SK-MEL-5 (cell line): ENCODE measurements around the gene LPCAT2. TPM values are rescaled to one million over a fixed set of nuclear protein-coding genes. Genes with fewer than 3 reads are reported as not detected.

Experiments used
- DNase-seq: peaks from one replicate; pipeline ENCODE4 v3.0.0-alpha.2; 2016; ENCODE audit warnings: low read depth, low spot score
- in situ Hi-C: cut with HindIII; loops from 2 replicates; pipeline ENCODE4 v1.10.0; 2016; ENCODE audit warnings: low sequenced_read_pairs, high pct_unique_total_duplicates, low pct_unique_long_range_greater_than_20kb
- total RNA-seq: library from RNA; depleted of rRNA; stranded (reverse); fragments of >200 nt; shearing (Covaris generic); gene quantifications from 2 replicates; pipeline ENCODE4 v1.2.3, GENCODE V29; 2014

The LPCAT2 gene
- total RNA-seq, 1 experiment from 2014 or later = 42.9 TPM

DNA sequence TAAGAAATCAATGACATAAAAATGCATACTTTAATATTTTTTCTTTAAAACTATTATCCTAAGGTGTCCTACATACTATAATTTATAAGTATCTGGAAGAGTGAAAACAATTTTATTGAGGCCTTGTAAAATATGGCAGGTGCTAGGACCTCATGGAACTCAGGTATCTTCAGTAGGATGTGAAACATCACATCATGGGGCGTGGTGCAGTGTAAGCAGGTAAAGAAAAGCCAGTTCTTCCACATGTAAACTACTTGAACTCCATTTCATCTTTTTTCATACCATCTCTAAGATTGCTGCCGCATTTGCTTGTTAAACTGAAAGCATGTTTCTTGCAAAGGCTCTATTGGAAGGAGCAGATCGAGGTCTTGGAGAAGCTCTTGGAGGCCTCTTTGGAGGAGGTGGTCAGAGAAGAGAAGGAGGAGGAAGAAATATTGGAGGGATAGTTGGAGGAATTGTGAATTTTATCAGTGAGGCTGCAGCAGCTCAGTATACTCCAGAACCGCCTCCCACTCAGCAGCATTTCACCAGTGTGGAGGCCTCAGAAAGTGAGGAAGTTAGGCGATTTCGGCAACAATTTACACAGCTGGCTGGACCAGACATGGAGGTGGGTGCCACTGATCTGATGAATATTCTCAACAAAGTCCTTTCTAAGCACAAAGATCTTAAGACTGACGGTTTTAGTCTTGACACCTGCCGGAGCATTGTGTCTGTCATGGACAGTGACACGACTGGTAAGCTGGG is 57.7 kb downstream of the LPCAT2 start, which contains the start of gene CAPNS2:
Gene CAPNS2 (plus strand): TSS at position 253 of the 744 bp plus-strand sequence. CDS start 73 bp downstream, at position 326.
- in situ Hi-C loops = no loop called here
- no peak for DNase-seq

DNA sequence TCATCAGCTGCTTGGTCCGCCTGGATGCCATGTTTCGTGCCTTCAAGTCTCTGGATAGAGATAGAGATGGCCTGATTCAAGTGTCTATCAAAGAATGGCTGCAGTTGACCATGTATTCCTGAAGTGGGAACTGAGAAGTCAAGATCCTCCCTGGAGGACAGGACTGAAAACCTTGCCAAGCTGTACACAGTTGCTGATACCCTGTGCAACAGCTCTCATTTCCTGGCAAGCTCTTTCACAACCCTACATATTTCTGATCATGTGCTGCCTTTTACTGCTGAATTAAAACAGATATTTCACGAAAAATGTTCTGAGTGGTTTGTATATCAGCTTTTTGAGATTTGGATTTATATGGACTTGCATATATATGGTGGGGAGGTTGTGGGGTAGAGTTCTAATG is 58.5 kb downstream of the LPCAT2 start:
- in situ Hi-C loops = no loop called here
- no peak for DNase-seq

DNA sequence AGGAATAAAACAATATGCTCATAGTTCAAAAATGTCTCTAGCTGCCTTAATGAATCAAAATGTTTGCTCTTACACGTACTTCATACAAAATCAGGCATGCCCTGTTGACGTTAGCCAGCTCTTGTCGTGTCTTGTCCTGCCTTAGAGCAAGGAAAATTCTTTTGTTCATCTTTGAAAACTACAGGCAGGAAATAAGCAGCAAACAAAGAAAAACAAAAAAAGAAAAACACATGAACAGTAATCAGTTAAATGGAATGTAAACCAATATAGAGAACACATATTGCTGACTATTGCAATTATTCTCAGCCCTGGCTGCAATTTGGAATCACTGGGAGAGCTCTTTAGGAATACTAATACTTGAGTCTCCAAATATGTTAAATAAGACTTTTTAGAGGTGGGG is 59.3 kb downstream of the LPCAT2 start:
- DNase-seq = no peak
- in situ Hi-C loops = no loop called here

DNA sequence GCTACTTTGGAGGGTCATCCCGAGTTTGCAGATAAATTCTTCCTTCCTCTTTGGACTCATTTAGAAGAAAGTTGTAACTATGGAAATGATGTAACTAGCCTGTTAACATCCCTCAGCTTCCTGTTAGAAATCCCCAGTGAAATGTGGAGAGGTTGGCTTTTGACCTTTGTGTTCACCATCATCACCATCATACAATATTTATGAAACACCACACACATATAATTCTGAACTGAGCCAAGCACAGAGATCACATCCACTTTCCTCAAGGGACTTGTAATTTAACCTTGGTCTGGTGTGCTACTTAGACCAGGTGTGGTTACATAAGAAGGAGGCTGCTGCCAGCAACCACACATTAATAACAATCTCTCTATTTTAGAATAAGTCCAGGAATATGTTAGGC is 60.2 kb downstream of the LPCAT2 start:
- in situ Hi-C loops = no loop called here
- DNase-seq = no peak

DNA sequence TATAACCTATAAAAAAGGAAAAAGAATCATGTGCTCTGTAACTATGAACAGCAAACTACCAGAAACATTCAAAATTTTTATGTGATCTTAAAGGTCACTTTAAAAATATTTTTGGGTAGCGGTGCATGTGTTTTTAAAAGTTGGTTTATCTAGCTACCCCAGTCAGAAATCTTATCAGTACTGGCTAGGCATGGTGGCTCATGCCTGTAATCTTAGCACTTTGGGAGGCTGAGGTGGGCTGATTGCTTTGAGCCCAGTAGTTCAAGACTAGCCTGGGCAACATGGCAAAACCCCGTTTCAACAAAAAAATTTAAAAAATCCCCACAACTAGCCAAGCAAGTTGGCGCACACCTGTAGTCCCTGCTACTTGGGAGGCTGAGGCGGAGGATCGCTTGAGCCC is 61.3 kb downstream of the LPCAT2 start:
- in situ Hi-C loops = no loop called here
- no peak for DNase-seq

DNA sequence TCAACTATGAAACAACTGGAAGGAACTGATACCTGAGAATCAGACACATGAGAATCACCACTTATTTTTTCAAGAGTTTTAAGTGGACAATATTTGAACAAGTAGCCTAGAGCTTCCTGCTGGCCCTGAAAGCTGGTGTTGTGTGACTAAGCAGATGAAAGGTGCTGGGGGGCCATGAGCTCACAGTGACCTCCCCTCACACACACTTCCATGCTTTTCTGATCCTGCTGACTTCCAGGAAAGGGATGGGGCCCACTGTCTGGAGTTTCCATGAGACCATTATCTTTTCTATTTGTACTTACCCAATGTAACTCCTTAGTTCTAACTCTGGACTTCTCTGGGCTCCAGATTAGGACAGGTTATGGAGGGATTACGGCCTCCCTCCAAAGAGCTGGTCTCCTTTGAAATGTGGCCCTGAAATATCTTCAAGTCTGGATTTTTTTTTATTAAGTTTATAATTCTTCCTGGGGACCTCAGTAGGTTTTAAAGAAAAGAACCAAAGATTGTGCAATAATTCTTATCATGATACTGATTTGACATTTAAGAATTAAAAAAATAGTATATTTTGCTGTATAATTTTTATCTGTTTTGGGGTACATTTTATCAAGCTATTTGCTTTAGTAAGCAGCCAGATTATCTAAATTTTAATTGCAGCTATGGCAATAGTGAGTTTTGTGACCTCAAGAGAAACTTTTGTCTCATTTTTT is 62.5 kb downstream of the LPCAT2 start:
- DNase-seq = no peak
- in situ Hi-C loops = no loop called here

DNA sequence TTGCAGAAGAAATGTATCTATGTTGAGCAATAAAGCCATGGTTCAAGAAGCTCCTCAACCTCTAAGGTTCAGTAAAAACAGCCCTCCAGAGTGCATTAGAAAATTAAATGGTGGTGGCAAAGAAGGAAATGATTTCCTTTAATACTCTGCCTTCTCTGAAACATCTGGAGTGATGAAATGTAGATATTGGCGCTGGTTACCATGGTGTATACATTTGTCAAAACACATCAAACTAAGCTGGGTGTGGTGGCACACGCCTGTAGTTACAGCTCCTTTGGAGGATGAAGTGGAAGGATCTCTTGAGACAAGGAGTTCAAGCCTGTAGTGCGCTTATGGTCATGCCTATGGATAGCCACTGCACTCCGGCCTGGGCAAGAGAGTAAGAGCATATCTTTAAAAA is 63.6 kb downstream of the LPCAT2 start:
- no peak for DNase-seq

DNA sequence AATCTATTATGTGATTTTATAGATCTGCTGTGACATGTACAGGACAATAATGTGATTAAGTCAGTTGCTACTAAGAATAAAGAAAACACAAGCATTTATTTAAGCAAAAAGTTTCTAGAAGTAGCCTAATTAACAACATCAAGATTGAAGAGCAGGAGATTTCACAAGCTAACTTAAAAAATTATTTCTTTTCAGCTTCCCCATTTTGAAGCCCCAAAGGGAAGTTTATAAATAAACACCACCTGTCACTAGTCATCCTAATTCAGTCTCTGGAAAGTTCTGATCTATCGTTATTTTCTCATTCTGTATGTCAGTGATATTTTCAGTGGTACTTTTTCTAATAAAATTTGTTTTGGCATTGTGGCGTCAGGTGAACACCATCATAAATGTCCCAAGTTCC is 65.9 kb downstream of the LPCAT2 start:
- DNase-seq = no peak
- in situ Hi-C loops = no loop called here

More for the DNA sequence above, 63.6 kb downstream of the LPCAT2 start:
- in situ Hi-C loops = no loop called here

DNA sequence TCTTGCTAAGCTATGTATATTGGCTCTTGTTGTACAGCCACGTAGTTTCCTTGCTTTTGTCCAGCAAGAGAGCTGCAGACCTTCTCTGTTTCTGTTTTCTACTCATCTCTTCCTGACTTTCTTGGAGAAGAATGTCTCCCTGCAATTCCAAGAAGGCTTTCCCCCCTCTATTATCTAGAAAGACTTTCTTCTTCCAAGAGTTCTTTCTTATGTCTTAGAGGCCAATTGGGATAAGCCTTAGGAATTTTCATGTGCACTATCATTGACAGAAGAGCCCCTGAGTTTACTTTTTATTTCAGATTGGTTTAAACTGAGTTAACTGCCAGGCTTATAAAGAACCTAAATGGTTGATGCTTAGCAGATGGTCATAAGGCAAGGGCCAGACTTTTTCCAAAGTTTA is 66.6 kb downstream of the LPCAT2 start:
- DNase-seq = no peak
- in situ Hi-C loops = no loop called here

DNA sequence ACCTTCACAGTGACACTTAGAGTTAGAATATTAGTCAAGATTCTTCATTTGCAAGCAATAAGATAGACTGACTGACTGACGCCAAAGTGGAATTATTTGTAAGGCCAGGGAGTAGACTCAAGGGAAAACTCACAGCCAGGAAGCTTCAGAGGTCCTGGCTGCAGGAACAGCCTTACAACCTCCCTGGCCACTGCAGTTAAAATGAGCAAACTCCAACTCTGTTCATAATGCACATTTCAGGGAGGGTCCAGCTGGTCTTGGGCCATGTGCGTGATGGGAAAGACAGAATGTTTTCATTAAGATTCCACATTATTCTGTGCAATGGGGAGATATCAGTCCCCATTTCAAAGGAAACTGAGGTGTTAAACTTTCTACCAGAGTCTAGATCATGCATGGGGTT is 67.5 kb downstream of the LPCAT2 start:
- in situ Hi-C loops = no loop called here
- DNase-seq = no peak

DNA sequence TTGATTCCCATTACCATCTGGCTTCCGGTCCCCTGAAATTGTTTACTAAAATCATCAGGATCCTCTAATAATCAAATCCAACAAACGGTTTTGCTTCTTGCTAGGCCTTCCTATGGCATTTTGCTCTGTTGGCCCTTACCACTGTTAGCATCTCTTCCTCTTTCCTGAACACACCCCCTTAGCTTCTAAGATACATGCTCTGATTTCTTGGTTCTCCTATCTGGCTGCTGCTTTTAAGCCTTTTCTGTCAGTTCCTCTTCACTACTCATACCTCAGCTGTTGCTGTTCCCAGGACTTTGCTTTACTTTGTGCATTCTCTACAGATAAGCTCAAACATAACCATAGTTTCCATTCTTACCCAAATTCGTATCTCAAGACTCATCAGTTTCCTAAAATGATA is 69.0 kb downstream of the LPCAT2 start:
- in situ Hi-C loops = no loop called here

DNA sequence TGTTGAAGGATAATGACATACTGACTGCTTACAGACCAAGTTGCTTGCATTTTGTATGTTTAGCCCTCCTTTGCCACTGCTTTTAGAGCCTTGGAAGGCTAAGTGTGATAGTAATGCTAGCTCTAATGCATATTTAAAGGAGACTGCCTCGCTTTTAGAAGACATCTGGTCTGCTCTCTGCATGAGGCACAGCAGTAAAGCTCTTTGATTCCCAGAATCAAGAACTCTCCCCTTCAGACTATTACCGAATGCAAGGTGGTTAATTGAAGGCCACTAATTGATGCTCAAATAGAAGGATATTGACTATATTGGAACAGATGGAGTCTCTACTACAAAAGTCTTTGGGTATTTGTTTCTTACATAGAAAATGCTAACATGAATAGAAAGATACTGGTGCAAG is 76.8 kb downstream of the LPCAT2 start:
- in situ Hi-C loops = no loop called here
- DNase-seq = no peak

More for the DNA sequence above, 69.0 kb downstream of the LPCAT2 start:
- no peak for DNase-seq

DNA sequence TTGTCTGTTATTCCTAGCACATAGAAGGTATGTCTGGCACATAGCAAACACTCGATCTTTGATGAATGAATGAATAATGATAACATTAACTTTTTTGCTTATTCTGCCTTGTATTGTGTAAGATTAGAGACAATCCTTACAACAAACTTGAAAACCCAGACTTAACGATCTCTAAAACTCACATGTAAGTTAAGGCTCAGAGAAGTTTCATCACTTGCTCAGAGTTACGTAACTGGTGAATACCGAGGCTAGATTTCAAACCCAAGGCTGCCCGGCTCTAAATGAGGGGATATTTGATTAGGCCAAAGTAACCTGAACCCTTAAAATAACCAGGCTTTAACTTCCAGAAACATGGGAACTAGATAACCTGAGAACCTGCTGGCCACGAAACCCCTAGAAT is 79.9 kb downstream of the LPCAT2 start:
- no peak for DNase-seq
- in situ Hi-C loops = no loop called here

DNA sequence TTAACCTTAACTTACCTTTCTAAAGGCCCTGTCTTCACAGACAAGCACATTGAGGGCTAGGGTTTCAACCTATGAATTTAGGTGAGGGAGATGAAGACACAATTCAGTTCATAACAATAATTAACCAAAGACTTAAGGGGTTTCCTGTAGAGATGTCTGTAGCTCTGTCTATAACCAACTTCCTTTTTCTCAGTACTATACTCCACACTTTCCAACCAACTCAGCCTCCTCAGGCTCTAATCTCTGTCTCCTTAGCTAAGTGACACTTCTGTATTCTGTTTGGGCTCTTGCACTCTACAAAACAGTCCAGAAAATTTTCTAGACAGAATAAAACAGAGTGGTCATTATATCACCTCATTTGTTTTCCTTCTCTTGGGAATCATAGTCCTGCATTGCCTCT is 83.4 kb downstream of the LPCAT2 start:
- in situ Hi-C loops = no loop called here
- DNase-seq = no peak

DNA sequence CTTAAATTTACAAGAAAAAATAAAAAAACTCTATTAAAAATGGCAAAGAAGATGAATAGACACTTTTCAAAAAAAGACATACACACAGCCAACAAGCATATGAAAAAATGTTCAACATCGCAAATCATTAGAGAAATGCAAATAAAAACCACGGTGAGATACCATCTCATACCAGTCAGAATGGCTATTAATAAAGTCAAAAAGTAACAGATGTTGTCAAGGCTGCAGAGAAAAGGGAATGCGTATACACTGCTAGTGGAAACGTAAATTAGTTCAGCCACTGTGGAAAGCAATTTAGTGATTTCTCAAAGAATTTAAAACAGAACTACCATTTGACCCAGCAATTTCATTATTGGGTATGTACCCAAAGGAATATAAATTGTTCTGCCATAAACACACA is 89.1 kb downstream of the LPCAT2 start:
- in situ Hi-C loops = no loop called here
- DNase-seq = no peak

DNA sequence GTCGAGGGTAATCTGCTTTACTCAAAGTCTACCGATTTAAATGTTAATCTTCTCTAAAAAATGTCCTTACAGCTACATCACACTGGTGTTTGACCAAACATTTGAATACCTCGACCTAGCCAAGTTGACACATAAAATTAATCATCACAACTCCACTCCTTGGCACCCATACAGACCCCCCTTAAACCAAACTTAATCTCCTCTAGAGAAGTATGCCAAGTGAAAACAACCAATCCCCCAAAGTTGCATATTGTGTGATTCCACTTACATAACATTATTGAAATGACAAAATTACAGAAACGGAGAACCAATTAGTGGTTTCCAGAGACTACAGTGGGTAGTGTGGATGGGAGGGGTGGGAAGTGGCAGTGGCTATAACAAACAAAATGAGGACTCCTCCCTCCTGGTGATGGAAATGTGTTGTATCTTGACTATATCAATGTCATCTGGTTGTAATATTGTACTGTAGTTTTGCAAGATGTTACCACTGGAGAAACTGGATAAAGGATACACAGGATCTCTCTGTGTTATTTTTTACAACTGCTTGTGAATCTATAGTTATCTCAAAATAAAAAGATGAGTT is 97.0 kb downstream of the LPCAT2 start:
- DNase-seq = no peak
- in situ Hi-C loops = no loop called here

DNA sequence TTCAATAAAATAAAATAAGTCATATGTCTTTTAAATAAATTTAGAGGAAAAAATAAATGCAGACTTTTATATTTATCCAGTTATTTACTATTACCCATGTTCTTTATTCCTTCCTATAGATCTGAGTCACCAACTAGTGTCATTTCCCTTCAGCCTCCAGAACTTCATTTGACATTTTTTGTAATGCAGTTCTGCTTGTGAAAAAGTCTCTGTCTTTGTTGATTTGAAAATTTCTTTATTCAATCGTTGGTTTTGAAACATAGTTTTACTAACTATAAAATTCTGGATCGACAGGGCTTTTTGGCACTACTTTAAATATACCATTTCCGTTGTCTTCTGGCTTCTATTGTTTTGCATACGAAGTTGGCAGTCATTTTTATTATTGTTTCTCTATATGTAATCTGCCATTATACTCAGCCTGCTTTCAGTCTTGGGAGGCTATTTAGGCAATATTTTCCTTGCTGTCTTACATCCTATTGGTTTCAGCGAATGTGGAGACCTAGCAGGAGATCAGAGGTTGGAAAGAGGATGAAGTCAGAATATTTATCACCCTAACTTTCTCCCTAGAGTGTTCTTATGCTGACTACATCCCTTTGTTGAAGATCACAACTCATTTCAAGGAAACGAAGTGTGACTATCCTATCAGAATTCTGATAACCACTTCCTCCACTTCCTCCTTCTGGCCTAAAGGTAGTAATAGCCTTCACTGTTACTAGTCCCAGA is 104.9 kb downstream of the LPCAT2 start:
- in situ Hi-C loops = no loop called here
- DNase-seq = no peak

DNA sequence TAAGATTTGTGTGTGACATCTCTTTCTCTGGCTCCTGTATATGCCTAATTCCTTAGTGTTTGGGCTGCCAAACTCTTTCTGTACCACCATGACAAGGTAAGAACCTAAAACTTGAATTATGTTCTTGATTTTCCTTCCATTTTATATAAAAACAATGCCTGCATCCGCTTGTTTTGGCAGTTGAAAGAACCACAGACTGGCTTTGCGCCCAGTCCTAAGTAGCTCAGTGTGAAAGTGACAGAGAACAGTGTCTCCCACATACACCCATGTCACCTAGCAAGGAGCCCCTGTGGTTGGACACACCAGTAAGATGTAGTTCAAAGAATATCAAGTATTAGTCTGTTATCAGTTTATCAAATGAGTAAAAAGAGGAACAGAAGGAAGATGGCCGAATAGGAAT is 106.2 kb downstream of the LPCAT2 start:
- DNase-seq = no peak
- in situ Hi-C loops = no loop called here
